H1 (cell line): ENCODE data around the gene RFFL. TPM values are rescaled to one million over a fixed set of nuclear protein-coding genes. Genes with fewer than 3 reads are reported as not detected.

Experiments used
- CTCF ChIA-PET: fragments of 300-600 bp; sonication (Branson Sonifier 250); formaldehyde crosslinking; loops from one replicate; lab custom pipeline; 2021; ENCODE audit not compliant: partially characterized antibody; lab: Charles Lee
- POLR2A ChIA-PET: fragments of 300-600 bp; sonication (Branson Sonifier 250); formaldehyde crosslinking; loops from one replicate; lab custom pipeline; 2021; ENCODE audit warnings: inconsistent platforms; ENCODE audit not compliant: partially characterized antibody; lab: Charles Lee
- DNase-seq, 2 experiments: peaks; one replicate each; pipeline versions ENCODE4 v3.0.0 to v3.0.0-alpha.2; 2010 to 2022; ENCODE audit warnings: low spot score in 2 of 2, low read depth in 1 of 2, mixed read lengths in 1 of 2
- FAIRE-seq: peaks from 2 replicates; lab custom pipeline; 2011; peaks lifted over from hg19 to GRCh38; lab: Jason Lieb, UNC
- H2AFZ ChIP-seq: 2 replicates; pipeline ENCODE4 v1.8.1; 2012; ENCODE audit warnings: low read length, inconsistent platforms
- H2AK5ac ChIP-seq: 2 replicates; pipeline ENCODE4 v1.6.1; 2013; ENCODE audit warnings: low read depth, low read length
- H2BK120ac ChIP-seq: replicated peaks from 2 replicates; pipeline ENCODE3; 2013; ENCODE audit warnings: low read depth, low read length, inconsistent platforms
- H2BK12ac ChIP-seq: 2 replicates; pipeline ENCODE4 v1.6.1; 2013; ENCODE audit warnings: low read depth, low read length
- H2BK15ac ChIP-seq: 2 replicates; pipeline ENCODE4 v1.6.1; 2013; ENCODE audit warnings: low read length
- H2BK20ac ChIP-seq: 2 replicates; pipeline ENCODE4 v1.6.1; 2013; ENCODE audit warnings: low read length
- H2BK5ac ChIP-seq: 2 replicates; pipeline ENCODE4 v1.6.1; 2013; ENCODE audit warnings: low read depth, low read length
- H3K14ac ChIP-seq: 2 replicates; pipeline ENCODE4 v1.6.1; 2013; ENCODE audit warnings: inconsistent platforms; ENCODE audit not compliant: insufficient read length
- H3K18ac ChIP-seq: 2 replicates; pipeline ENCODE4 v1.6.1; 2013; ENCODE audit warnings: low read length; ENCODE audit errors: extremely low read depth
- H3K23ac ChIP-seq: 2 replicates; pipeline ENCODE4 v1.6.1; 2013; ENCODE audit warnings: inconsistent platforms; ENCODE audit not compliant: insufficient read length
- H3K23me2 ChIP-seq: 2 replicates; pipeline ENCODE4 v1.6.1; 2013; ENCODE audit warnings: low read depth, low read length
- H3K27ac ChIP-seq: 2 replicates; pipeline ENCODE4 v1.6.1; 2011; ENCODE audit warnings: low read depth, low read length, inconsistent platforms
- H3K27me3 ChIP-seq, 4 experiments: replicated peaks in 1 of 4; 1 replicate in 1 of 4; 2 replicates in 3 of 4; pipeline versions ENCODE4 v1.6.1 to v1.8.1; 2011 to 2013; ENCODE audit warnings: low read length in 3 of 4, mild to moderate bottlenecking in 3 of 4, inconsistent platforms in 2 of 4, mixed read lengths in 2 of 4, moderate library complexity in 1 of 4; ENCODE audit not compliant: control insufficient read depth in 3 of 4, insufficient read depth in 3 of 4; ENCODE audit errors: extremely low read depth in 1 of 4
- H3K36me3 ChIP-seq, 4 experiments: 2 replicates each; pipeline versions ENCODE4 v1.6.1 to v1.8.1; 2011 to 2013; ENCODE audit warnings: mild to moderate bottlenecking in 4 of 4, low read length in 3 of 4, moderate library complexity in 2 of 4, control low read depth in 1 of 4, inconsistent platforms in 1 of 4; ENCODE audit not compliant: insufficient read depth in 4 of 4, control insufficient read depth in 2 of 4
- H3K4ac ChIP-seq: replicated peaks from 2 replicates; pipeline ENCODE3; 2013; ENCODE audit warnings: low read length, low read depth, mixed read lengths, inconsistent platforms; ENCODE audit not compliant: insufficient read length
- H3K4me1 ChIP-seq, 4 experiments: replicated peaks in 1 of 4; 1 replicate in 1 of 4; 2 replicates in 3 of 4; pipeline versions ENCODE4 v1.6.1 to v1.8.1; 2011 to 2013; ENCODE audit warnings: low read length in 3 of 4, inconsistent platforms in 2 of 4, mixed read lengths in 1 of 4; ENCODE audit not compliant: insufficient read depth in 4 of 4, control insufficient read depth in 3 of 4
- H3K4me2 ChIP-seq, 2 experiments: 2 replicates each; pipeline versions ENCODE4 v1.6.1 to v1.8.1; 2011 to 2013; ENCODE audit warnings: low read depth in 2 of 2, low read length in 2 of 2, control low read depth in 1 of 2, inconsistent platforms in 1 of 2, mild to moderate bottlenecking in 1 of 2; ENCODE audit not compliant: insufficient read depth in 1 of 2
- H3K4me3 ChIP-seq, 4 experiments: fragments of 200-600, 300-600 bp in 1 of 4; sonication (generic), shearing (Covaris generic), sonication (Bioruptor Twin) in 1 of 4; 2 replicates each; pipeline versions ENCODE4 v1.5.1 to v1.8.1; 2011 to 2016; ENCODE audit warnings: low read length in 4 of 4, low read depth in 3 of 4, control low read depth in 2 of 4, inconsistent platforms in 2 of 4, mild to moderate bottlenecking in 2 of 4, mixed read lengths in 1 of 4, moderate library complexity in 1 of 4; ENCODE audit not compliant: insufficient read depth in 2 of 4; ENCODE audit errors: extremely low read depth in 1 of 4
- H3K56ac ChIP-seq: replicated peaks from 2 replicates; pipeline ENCODE3; 2013; ENCODE audit warnings: low read depth, mild to moderate bottlenecking, mixed read lengths, low read length, inconsistent platforms; ENCODE audit not compliant: insufficient read length
- H3K79me1 ChIP-seq: 2 replicates; pipeline ENCODE4 v1.6.1; 2013; ENCODE audit warnings: low read depth, low read length, control low read depth
- H3K79me2 ChIP-seq, 2 experiments: 2 replicates each; pipeline versions ENCODE4 v1.6.1 to v1.8.1; 2012 to 2013; ENCODE audit warnings: low read length in 2 of 2, mild to moderate bottlenecking in 2 of 2, inconsistent platforms in 1 of 2; ENCODE audit not compliant: insufficient read depth in 2 of 2, control insufficient read depth in 1 of 2
- H3K9ac ChIP-seq, 4 experiments: replicated peaks in 1 of 4; 1 replicate in 1 of 4; 2 replicates in 3 of 4; pipeline versions ENCODE4 v1.6.1 to v1.8.1; 2011 to 2013; ENCODE audit warnings: low read depth in 3 of 4, low read length in 3 of 4, control low read depth in 2 of 4, mild to moderate bottlenecking in 2 of 4, moderate library complexity in 2 of 4, inconsistent platforms in 1 of 4; ENCODE audit errors: extremely low read depth in 1 of 4
- H3K9me3 ChIP-seq, 2 experiments: 2 replicates each; pipeline versions ENCODE4 v1.6.1 to v1.8.1; 2012 to 2013; ENCODE audit warnings: mild to moderate bottlenecking in 2 of 2, moderate library complexity in 2 of 2, control low read depth in 1 of 2, inconsistent platforms in 1 of 2, low read depth in 1 of 2, low read length in 1 of 2, mixed read lengths in 1 of 2; ENCODE audit not compliant: insufficient read depth in 2 of 2
- H4K20me1 ChIP-seq, 2 experiments: replicated peaks in 1 of 2; 2 replicates each; pipeline versions ENCODE3 to v1.8.1; 2011 to 2013; ENCODE audit warnings: inconsistent platforms in 2 of 2, low read length in 2 of 2, mild to moderate bottlenecking in 1 of 2; ENCODE audit not compliant: insufficient read depth in 2 of 2, control insufficient read depth in 1 of 2
- H4K5ac ChIP-seq: 2 replicates; pipeline ENCODE4 v1.6.1; 2013; ENCODE audit warnings: low read length, low read depth, mixed read lengths, inconsistent platforms; ENCODE audit not compliant: insufficient read length
- H4K8ac ChIP-seq: 2 replicates; pipeline ENCODE4 v1.8.0; 2013; ENCODE audit warnings: mild to moderate bottlenecking, moderate library complexity, low read length, inconsistent platforms; ENCODE audit not compliant: insufficient read depth; ENCODE audit errors: extremely low read depth
- H4K91ac ChIP-seq: replicated peaks from 2 replicates; pipeline ENCODE3; 2013; ENCODE audit warnings: low read length, mixed read lengths, inconsistent platforms; ENCODE audit not compliant: insufficient read length
- BRCA1 ChIP-seq: IDR thresholded peaks from 2 replicates; pipeline ENCODE4 v1.6.1; 2012; ENCODE audit warnings: low read depth, low read length, improper control_type of control experiment
- FOSL1 ChIP-seq: IDR thresholded peaks from 2 replicates; pipeline ENCODE4 v1.6.1; 2011; ENCODE audit warnings: mild to moderate bottlenecking, low read depth, low read length, moderate library complexity; ENCODE audit not compliant: insufficient read depth
- GTF2F1 ChIP-seq: IDR thresholded peaks from 2 replicates; pipeline ENCODE4 v1.6.1; 2012; ENCODE audit warnings: low read depth, low read length, improper control_type of control experiment, borderline replicate concordance
- HDAC6 ChIP-seq: IDR thresholded peaks from one replicate; pipeline ENCODE4 v1.7.1; 2012; ENCODE audit warnings: low read depth, mild to moderate bottlenecking, inconsistent platforms, low read length, moderate library complexity
- KDM4A ChIP-seq: IDR thresholded peaks from one replicate; pipeline ENCODE4 v1.7.1; 2012; ENCODE audit warnings: low read depth, mild to moderate bottlenecking, moderate library complexity, low read length, inconsistent platforms; ENCODE audit not compliant: severe bottlenecking
- NANOG ChIP-seq: IDR thresholded peaks from 2 replicates; pipeline ENCODE4 v1.6.1; 2011; ENCODE audit warnings: low read length, low read depth, mild to moderate bottlenecking, inconsistent platforms; ENCODE audit not compliant: insufficient read depth, poor library complexity, severe bottlenecking
- SIX5 ChIP-seq: IDR thresholded peaks from 2 replicates; pipeline ENCODE4 v1.6.1; 2011; ENCODE audit warnings: mild to moderate bottlenecking, low read depth, low read length
- SUZ12 ChIP-seq: fragments of 200-600 bp; sonication (generic); IDR thresholded peaks from 2 replicates; pipeline ENCODE4 v1.6.1; 2012; ENCODE audit warnings: mild to moderate bottlenecking, inconsistent platforms, low read length, moderate library complexity, mixed read lengths
- TBP ChIP-seq: IDR thresholded peaks from 2 replicates; pipeline ENCODE4 v1.6.1; 2011; ENCODE audit warnings: low read depth, low read length, improper control_type of control experiment
- YY1 ChIP-seq: IDR thresholded peaks from 2 replicates; pipeline ENCODE4 v1.6.1; 2011; ENCODE audit warnings: low read depth, mild to moderate bottlenecking, low read length
- WGBS, 2 experiments: shearing (Covaris generic) in 1 of 2; methylation state at CpG; one replicate each; pipeline versions ENCODE4 v1.1.6 to v1.1.7; 2013 to 2015; ENCODE audit warnings: low lambda C conversion rate in 2 of 2, mixed read lengths in 2 of 2, inconsistent platforms in 1 of 2, low coverage in 1 of 2, missing lambda C conversion rate in 1 of 2; ENCODE audit not compliant: insufficient replicate concordance in 2 of 2, insufficient coverage in 1 of 2, insufficient read length in 1 of 2; ENCODE audit errors: extremely low coverage in 1 of 2, missing lambda C conversion rate in 1 of 2; 5-methylcytosine and 5-hydroxymethylcytosine counted together
- polyA plus RNA-seq, 7 experiments: library from polyadenylated mRNA; depleted of rRNA in 3 of 7; stranded (reverse) in 5 of 7; unstranded in 2 of 7; fragments of >200 nt in 5 of 7; fragments of 200-250 nt in 2 of 7; gene quantifications; 1 replicate in 5 of 7; 2 replicates in 1 of 7; 4 replicates in 1 of 7; pipeline versions ENCODE4 v1.2.1 to v1.2.3, GENCODE V29; 2011 to 2013; ENCODE audit warnings: missing spikeins in 2 of 7, mixed read lengths in 2 of 7
- total RNA-seq: library from RNA; stranded (reverse); fragmentation: NEBNext Ultra II Directional; extraction: Animal tissue kit (Norgen Biotek cat#: 25700); gene quantifications from 2 replicates; pipeline ENCODE4 v1.2.1, GENCODE V29; 2021

The RFFL gene
- total and polyA plus RNA-seq, 2 of the 8 experiments (the other 6 are each of a cell fraction or from before 2014, with no cell fraction given) = 14.0 to 24.5 TPM

GRCh38 chr17:35046740-35047283 lies 16.7 kb downstream of the RFFL start:
- Histone ChIP-seq H3K4me2 (no peak overlapping the region), H2AK5ac (no peak overlapping the region), H4K5ac (no peak overlapping the region), H3K18ac (no peak overlapping the region), H3K9ac (no peak overlapping the region), H3K79me2 (no peaks in the 10 kb centered on the region), H4K20me1 (peaks cover 0 to 2% of the 10 kb centered on the region in 2 experiments), H2BK20ac (no peak overlapping the region), H3K27ac (no peak overlapping the region), H3K4me3 (no peak overlapping the region), H3K9me3 (no peaks in the 10 kb centered on the region), H2BK15ac (no peak overlapping the region), H3K56ac (no peak overlapping the region), H2BK5ac (no peak overlapping the region), H2AFZ (no peak overlapping the region), H3K4me1 (no peaks in the 10 kb centered on the region), H4K91ac (no peak overlapping the region), H3K14ac (no peak overlapping the region), H3K23ac (no peak overlapping the region), H3K36me3 (no peaks in the 10 kb centered on the region), H3K4ac (no peak overlapping the region), H4K8ac (no peak overlapping the region), H3K79me1 (no peaks in the 10 kb centered on the region), H3K27me3 (no peaks in the 10 kb centered on the region), H3K23me2 (no peaks in the 10 kb centered on the region; the same call in 1 of the 2 replicates), H2BK120ac (no peak overlapping the region), H2BK12ac (no peak overlapping the region)
- WGBS, 2 experiments = 91% methylated on average over 5 of the region's 5 CpGs; no CpG with 5 or more reads in 1 of the 2 experiments
- no peak for FAIRE-seq
- CTCF ChIA-PET = no interaction called here
- POLR2A ChIA-PET = no interaction called here
- no peak for DNase-seq
- TF ChIP-seq KDM4A (no peak), SUZ12 (no peak), SIX5 (no peak), FOSL1 (no peak), TBP (no peak), YY1 (no peak), BRCA1 (no peak), GTF2F1 (no peak), NANOG (no peak), HDAC6 (no peak)
